Measurements from ENCODE around the gene SLC25A39.
A peak's percentile ranks its signal among the peaks of the same experiment; 100 is the strongest.
"Not testable (repeated sequence)": the region's sequence is repeated elsewhere in the genome, so short reads cannot be mapped to it uniquely, and the experiment has no call there.

The SLC25A39 gene, protein sequence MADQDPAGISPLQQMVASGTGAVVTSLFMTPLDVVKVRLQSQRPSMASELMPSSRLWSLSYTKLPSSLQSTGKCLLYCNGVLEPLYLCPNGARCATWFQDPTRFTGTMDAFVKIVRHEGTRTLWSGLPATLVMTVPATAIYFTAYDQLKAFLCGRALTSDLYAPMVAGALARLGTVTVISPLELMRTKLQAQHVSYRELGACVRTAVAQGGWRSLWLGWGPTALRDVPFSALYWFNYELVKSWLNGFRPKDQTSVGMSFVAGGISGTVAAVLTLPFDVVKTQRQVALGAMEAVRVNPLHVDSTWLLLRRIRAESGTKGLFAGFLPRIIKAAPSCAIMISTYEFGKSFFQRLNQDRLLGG

DNA sequence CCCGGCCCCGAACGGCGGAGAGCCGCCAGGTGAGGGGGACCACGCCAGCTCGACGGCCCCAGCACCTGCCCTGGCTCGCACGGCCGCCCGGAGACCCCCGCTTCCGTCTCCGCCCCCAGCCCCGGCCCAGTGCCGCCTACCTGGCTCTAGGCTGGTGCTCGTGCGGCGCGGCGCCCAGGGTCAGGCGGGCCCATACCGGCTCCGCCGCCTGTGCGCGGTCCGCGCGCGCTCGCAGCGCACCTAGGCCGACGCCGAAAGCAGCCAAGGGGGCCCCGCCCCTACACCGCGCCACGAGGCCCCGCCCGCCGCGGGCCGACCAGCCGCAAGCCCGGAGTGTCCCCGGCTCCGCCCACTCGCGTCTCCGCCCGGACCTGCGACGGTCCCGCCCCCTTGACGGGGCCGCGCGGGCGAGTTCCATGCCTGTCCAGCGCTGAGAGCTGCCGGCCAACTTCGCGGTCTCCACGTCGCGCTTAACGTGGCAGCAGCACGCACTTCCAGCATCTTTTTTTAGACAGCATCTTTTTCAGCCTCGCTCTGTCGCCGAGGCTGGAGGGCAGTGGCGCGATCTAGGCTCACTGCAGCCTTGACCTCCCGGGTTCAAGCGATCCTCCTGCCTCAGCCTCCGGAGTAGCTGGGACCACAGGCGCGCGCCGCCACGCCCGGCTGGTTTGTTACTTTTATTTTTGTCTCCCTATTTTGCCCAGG lies at the start of gene SLC25A39:
TSS of gene SLC25A39 (minus strand) at position 253 of the 705 bp plus-strand sequence. CDS start 1,261 bp downstream, outside the sequence.
- DNase-seq, result peak; percentile 98

- DNase-seq, result no peak
Observed at GRCh38 chr17:44372036-44372435, 47.4 kb upstream of the SLC25A39 start.

DNA sequence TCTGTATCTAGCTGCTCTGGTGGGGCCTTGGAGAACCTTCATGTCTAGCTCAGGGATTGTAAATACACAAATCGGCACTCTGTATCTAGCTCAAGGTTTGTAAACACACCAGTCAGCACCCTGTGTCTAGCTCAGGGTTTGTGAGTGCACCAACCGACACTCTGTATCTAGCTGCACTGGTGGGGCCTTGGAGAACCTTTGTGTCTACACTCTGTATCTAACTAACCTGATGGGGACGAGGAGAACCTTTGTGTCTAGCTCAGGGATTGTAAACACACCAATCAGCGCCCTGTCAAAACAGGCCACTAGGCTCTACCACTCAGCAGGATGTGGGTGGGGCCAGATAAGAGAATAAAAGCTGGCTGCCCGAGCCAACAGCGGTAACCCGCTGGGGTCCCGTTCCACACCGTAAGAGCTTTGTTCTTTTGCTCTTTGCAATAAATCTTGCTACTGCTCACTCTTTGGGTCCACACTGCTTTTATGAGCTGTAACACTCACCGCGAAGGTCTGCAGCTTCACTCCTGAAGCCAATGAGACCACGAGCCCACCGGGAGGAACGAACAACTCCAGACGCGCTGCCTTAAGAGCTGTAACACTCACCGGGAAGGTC lies 44.9 kb upstream of the SLC25A39 start:
- DNase-seq, result not testable (repeated sequence)

- DNase-seq, result not testable (repeated sequence)
Observed at GRCh38 chr17:44368391-44369243, 44.0 kb upstream of the SLC25A39 start.

- DNase-seq, result no peak
Observed at GRCh38 chr17:44367231-44367979, 42.8 kb upstream of the SLC25A39 start.

DNA sequence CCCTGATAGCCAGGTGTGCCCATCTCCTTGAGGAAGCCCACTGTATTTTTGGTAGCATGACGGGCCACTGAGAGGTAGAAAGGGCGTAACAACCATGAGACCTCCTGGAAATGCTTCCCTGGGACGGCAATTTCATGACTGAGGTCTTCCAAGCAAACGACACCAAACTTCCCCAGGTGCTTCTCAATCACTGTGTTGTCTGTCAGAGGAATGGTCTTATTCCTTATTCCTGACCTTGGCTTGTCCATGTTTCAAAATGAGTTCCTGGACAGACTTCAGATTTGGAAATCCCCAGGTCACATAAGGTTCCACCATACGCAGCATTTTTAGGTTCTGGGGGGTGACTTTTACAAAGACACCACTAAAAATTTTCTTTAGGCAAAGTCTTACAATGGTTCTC lies 40.4 kb upstream of the SLC25A39 start:
- not testable (repeated sequence) for DNase-seq

DNA sequence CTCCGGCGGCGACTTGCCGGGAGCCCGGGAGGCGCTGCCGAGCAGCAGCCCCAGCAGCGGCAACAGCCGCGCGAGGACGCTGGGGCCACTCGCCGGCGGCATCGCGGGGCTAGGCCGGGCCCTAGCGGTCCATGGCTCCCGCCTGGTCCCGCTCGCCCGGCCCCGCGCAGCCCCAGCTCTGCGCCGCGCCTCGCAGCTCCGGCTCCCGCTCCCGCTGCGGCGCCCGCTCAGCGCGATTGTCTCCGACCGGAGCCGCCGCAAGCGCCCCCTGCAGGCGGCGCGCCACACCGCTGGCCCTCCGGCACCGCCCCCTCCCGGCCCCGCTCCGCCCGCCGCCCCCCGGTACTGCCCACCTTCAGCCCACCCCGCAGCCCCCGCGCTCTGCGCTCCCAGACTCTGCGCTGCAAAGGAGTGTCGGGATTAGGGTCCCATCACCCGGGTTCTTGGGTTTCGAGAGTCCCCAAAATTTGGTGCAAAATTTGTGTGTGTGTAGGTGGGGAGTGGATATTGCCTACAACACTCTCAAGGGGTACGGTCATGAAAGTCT lies 39.1 kb upstream of the SLC25A39 start, which contains the start of gene FAM171A2:
TSS of gene FAM171A2 (minus strand) at position 241 of the 547 bp plus-strand sequence. CDS start at position 102, 139 bp downstream.
- DNase-seq, result peak; percentile 77

DNA sequence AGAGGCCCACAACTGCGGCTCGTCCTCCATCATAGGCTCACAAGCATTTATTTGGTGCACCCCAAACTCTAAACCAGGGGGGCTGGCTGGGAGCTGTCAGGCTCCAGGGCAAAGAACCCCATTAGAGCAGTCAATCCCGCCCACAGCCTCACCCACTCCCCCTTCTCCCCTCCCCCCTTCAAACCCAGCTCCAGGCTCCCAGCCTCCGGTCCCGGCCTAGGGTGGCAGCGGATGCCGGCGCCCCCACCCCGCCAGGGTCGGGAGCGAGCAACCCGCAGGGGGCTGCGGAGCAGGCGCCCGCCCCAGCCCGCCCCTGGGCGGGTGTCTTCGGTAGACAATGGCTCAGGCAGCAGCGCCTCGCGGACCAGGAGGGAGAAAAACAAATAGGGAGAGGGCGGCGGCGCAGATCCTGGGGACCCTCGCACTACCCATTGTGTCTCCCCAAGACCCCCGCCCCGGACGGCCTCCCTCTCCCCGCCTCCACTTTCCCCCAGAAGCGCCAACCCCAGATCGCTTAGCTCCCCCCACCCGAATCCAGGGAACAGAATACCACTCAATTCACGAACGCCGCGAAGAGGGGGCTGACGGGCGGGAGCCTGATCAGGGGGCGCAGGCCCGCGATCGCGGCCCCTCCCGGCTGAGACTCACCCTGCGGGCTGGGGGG lies 38.5 kb upstream of the SLC25A39 start:
- no peak for DNase-seq

- DNase-seq, result no peak
Observed at GRCh38 chr17:44362459-44362948, 37.9 kb upstream of the SLC25A39 start.

GRCh38 chr17:44361292-44362260 lies 37.0 kb upstream of the SLC25A39 start:
- DNase-seq, result no peak

GRCh38 chr17:44360826-44361225 lies 36.2 kb upstream of the SLC25A39 start:
- DNase-seq, result no peak

GRCh38 chr17:44360144-44360533 lies 35.5 kb upstream of the SLC25A39 start:
- DNase-seq, result no peak

- no peak for DNase-seq
Observed at GRCh38 chr17:44359458-44360143, 35.0 kb upstream of the SLC25A39 start.

DNA sequence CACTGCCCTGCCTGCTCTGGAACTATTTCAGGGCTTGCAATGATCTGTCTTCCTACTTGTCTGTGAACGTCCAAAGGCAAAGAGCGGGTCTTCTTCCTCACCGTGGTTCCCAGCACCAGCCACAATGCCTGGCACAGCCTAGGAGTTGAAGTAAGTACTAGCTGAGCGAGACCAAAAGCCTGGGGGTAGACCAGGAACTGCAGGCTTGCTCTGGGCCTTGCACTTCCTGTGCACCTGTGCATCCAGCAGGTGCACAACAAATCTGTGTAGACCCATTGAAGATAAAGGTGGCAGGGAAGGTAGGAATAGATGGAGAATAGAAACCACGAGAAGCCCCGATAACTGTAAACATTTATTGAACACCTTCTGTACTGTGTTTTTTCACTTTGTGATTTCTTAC lies 34.4 kb upstream of the SLC25A39 start:
- no peak for DNase-seq

DNA sequence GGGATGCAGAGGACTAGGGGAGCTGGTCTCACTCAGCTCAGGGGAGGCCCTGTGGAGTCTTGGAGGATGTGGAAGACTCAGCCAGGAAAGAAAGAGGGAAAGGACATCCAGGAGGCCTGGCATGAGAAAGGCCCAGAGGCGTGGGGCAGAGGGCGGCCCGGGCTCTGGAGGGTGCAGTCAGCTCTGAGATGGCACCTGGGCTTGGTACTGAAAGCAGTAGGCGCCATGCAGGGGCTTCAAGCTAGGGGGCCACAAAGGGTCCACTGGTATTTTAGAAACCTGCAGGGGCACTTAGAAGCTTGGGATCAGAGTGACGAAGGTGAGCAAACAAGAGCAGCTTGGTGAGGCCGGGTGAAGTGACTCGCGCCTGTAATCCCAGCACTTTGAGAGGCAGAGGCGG lies 33.4 kb upstream of the SLC25A39 start:
- DNase-seq, result no peak

DNA sequence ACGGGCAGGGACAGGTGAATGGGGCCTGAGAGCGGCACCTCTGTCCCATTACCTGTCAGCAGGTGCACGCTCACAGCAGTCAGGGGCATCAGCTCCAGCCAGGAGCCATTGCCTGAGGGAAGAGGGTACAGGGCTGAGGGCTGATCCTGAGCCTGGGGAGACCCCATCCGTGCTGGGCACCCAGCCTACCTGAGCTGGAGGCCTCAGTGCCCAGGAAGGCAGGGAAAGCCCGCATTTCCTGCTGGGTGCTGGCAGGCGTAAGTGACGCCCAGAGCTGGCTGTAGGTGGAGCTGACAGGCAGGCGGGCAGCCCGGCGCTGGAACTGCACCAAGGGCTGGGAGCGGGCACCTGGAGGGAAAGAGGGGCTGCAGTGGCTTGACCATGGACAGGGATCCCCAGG lies 31.6 kb upstream of the SLC25A39 start:
- no peak for DNase-seq

DNA sequence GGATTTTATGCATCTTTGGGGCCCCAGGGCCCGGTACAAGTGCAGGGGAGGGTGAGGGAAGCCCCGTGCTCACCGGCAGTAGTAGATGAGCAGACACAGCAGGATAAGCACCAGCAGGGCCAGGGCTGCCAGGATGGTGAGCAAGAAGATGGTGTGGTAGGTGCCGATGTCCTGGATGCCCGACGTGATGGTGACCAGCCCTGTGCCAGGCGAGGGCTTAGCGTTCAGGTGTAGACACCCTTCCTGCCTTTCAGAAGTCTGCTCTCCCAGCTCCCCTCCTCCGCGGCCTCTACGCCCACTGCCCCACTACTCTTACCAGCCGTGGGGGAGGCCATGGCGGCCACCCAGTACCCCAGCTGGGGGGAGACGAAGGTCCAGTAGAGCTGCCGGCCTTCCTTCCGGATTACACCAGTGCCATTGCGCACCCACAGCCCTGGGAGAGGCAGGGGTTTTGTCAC lies 31.0 kb upstream of the SLC25A39 start:
- no peak for DNase-seq

DNA sequence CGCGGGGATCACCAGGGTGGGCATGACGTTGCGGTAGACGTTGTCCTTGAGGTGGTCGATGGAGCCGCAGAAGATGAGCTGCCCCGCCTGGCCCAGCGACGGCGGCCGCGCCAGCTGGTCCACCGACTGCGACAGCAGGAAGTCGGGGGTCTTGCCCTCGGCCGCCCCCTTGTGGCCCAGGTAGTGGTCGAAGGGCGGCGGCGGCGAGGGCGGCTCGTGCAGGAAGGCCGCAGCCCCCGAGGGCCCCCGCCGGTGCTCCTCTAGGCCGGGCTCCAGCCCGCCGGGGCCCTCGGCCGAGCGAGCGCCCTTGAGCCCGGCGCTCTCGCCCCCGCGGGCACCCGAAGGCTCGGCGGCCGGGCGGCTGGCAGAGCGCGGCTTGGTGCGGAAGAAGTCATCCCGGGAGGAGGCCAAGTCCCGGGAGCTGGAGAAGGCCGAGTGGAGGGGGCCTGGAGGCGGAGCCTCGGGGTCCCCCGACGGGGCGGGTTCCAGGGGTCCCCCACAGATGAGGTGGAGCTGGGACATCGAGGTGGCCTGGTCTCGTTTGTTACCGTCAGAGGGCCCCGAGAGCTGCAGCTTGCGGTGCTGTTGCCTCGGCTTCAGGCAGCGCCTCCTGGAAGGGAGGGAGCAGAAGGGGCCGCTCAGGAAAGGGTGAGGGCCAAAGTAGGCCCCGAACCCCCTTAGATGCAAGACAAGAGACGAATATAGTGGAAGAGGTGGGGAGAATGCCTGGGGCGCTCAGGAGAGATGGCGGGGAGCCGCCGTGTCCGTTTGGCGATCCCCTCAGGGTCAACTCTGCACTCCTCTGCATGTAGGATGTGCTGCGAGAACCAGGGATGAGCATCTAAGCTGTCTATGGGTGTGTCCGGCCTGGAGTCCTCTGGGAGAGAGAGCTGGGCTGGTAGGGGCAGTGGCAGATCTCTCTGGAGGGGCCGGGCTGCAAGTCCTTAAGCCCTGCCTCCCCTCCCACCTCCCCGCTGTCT lies 30.2 kb upstream of the SLC25A39 start:
- peak; percentile 67 for DNase-seq

Data from activated CD4-positive, CD25-positive, alpha-beta regulatory T cell treated with anti-CD3 and anti-CD28 coated beads, Interleukin-2, amount 50 U/mL, for 72 hours (primary cell).